Measurements from ENCODE around the gene COL12A1. TPM values are rescaled to one million over a fixed set of nuclear protein-coding genes. Genes with fewer than 3 reads are reported as not detected.

COL12A1 gene
- total RNA-seq, 6 experiments from 2014 or later, result 1.1 to 4.4 (median 3.0) TPM

DNA sequence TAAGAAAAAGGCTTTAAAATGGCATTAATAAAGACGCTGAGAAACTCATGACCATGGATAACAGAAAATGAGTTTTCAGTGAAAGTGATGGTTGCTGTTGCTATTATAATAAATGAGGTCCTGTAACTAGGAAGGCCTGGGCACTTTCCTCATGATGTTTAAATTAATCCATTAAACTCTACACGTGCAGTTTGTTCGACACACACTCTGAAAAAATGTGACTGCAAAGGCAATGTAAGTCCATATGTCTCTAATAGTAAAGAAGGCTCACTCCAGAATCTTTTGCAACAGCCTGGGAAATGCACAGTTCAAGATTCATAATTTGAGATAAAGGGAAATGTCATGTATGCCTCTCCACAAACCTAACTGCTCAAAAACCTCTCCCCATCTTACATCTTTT, 153.4 kb downstream of the COL12A1 start:
- no peak for DNase-seq
- Histone ChIP-seq H3K4me1 (no peaks in the 10 kb centered on the region), H3K4me3 (no peak overlapping the region), H3K36me3 (no peaks in the 10 kb centered on the region), H3K9me3 (no peaks in the 10 kb centered on the region), H3K27me3 (no peaks in the 10 kb centered on the region), H3K27ac (no peak overlapping the region)
- TF ChIP-seq, protein P1, sequence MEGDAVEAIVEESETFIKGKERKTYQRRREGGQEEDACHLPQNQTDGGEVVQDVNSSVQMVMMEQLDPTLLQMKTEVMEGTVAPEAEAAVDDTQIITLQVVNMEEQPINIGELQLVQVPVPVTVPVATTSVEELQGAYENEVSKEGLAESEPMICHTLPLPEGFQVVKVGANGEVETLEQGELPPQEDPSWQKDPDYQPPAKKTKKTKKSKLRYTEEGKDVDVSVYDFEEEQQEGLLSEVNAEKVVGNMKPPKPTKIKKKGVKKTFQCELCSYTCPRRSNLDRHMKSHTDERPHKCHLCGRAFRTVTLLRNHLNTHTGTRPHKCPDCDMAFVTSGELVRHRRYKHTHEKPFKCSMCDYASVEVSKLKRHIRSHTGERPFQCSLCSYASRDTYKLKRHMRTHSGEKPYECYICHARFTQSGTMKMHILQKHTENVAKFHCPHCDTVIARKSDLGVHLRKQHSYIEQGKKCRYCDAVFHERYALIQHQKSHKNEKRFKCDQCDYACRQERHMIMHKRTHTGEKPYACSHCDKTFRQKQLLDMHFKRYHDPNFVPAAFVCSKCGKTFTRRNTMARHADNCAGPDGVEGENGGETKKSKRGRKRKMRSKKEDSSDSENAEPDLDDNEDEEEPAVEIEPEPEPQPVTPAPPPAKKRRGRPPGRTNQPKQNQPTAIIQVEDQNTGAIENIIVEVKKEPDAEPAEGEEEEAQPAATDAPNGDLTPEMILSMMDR (IDR thresholded peaks at IDR 0.05), result no peak
- TF ChIP-seq POLR2A (IDR thresholded peaks at IDR 0.05), result no peak
- ATAC-seq, result no peak
- WGBS (ENCODE audit: insufficient coverage, low coverage, low lambda C conversion rate, missing lambda C conversion rate), result 62% methylated on average over 3 of the region's 3 CpGs
- intact Hi-C loops (cut with DNase I), result no loop called here

- no peak for DNase-seq
- no peak for ATAC-seq
- H3K27ac ChIP-seq, result no peak overlapping the region
- intact Hi-C loops (cut with DNase I), result no loop called here
- H3K4me1 ChIP-seq, result no peaks in the 10 kb centered on the region
- H3K9me3 ChIP-seq, result no peaks in the 10 kb centered on the region
- H3K27me3 ChIP-seq, result no peaks in the 10 kb centered on the region
- no peaks in the 10 kb centered on the region for H3K36me3 ChIP-seq
- H3K4me3 ChIP-seq, result no peak overlapping the region
- no peak for TF ChIP-seq POLR2A (IDR thresholded peaks at IDR 0.05)
- TF ChIP-seq, protein P1 (IDR thresholded peaks at IDR 0.05), result no peak
Measured at GRCh38 chr6:75049308-75049707, 156.5 kb downstream of the COL12A1 start.

GRCh38 chr6:75044846-75045245, 161.0 kb downstream of the COL12A1 start:
- DNase-seq (no peak), ATAC-seq (no peak)
- H3K4me3 ChIP-seq, result no peak overlapping the region
- no peaks in the 10 kb centered on the region for H3K27me3 ChIP-seq
- no peaks in the 10 kb centered on the region for H3K9me3 ChIP-seq
- H3K4me1 ChIP-seq, result no peaks in the 10 kb centered on the region
- intact Hi-C loops (cut with DNase I), result no loop called here
- TF ChIP-seq, protein P1 (IDR thresholded peaks at IDR 0.05), result no peak
- TF ChIP-seq POLR2A (IDR thresholded peaks at IDR 0.05), result no peak
- no peaks in the 10 kb centered on the region for H3K36me3 ChIP-seq
- H3K27ac ChIP-seq, result no peak overlapping the region

DNA sequence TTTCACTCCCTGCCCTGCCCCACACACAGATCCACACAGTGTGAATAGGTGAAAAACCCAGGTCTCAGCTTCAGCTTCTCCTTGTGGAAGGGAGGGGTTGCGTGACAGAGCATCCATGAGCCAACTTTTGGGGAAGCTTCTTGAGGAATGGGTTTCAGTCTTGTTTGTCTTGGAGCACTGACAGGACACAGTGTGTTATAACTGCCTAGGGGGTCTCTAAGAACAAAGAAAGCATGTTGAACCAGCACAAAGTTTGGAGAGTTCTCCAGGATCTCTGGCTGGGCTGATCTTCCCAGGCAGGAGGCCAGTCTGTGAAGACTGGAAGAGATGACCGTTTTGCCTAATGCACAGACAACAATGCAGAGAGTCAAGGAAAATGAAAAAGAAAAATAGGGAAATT, 164.5 kb downstream of the COL12A1 start:
- Histone ChIP-seq H3K4me1 (no peaks in the 10 kb centered on the region), H3K27ac (no peak overlapping the region), H3K9me3 (no peaks in the 10 kb centered on the region), H3K36me3 (no peaks in the 10 kb centered on the region), H3K4me3 (no peak overlapping the region), H3K27me3 (no peaks in the 10 kb centered on the region)
- TF ChIP-seq, protein P1 (IDR thresholded peaks at IDR 0.05), result no peak
- TF ChIP-seq POLR2A (IDR thresholded peaks at IDR 0.05), result no peak
- no peak for ATAC-seq
- intact Hi-C loops (cut with DNase I), result no loop called here
- WGBS (ENCODE audit: insufficient coverage, low coverage, low lambda C conversion rate, missing lambda C conversion rate), result 25% methylated on average over 2 of the region's 2 CpGs
- no peak for DNase-seq

Other genes starting within 250 kb of the COL12A1 start
- 100 to 1,000 TPM; 159 to 345 (median 218) TPM for gene COX7A2, start 37.7 kb upstream of the COL12A1 start, total RNA-seq
- 10 to 100 TPM; 40.1 to 66.8 (median 62.2) TPM for gene TMEM30A, start 78.7 kb upstream of the COL12A1 start, total RNA-seq

Data from right lobe of liver (tissue), 6 donors.